Measurements from ENCODE around the gene ORC4. TPM values are rescaled to one million over a fixed set of nuclear protein-coding genes. Genes with fewer than 3 reads are reported as not detected.

The ORC4 gene
- total and polyA plus RNA-seq, 2 experiments from 2014 or later, result 44.0 to 72.6 TPM

- Histone ChIP-seq H3K4me3 (no peak overlapping the region), H3K4me1 (ENCODE audit: low read depth) (no peaks in the 10 kb centered on the region), H3K9me3 (ENCODE audit: low read depth) (no peaks in the 10 kb centered on the region), H3K27ac (peak overlapping the region; percentile 26), H3K36me3 (no peaks in the 10 kb centered on the region), H3K27me3 (no peaks in the 10 kb centered on the region)
- TF ChIP-seq, protein P1, sequence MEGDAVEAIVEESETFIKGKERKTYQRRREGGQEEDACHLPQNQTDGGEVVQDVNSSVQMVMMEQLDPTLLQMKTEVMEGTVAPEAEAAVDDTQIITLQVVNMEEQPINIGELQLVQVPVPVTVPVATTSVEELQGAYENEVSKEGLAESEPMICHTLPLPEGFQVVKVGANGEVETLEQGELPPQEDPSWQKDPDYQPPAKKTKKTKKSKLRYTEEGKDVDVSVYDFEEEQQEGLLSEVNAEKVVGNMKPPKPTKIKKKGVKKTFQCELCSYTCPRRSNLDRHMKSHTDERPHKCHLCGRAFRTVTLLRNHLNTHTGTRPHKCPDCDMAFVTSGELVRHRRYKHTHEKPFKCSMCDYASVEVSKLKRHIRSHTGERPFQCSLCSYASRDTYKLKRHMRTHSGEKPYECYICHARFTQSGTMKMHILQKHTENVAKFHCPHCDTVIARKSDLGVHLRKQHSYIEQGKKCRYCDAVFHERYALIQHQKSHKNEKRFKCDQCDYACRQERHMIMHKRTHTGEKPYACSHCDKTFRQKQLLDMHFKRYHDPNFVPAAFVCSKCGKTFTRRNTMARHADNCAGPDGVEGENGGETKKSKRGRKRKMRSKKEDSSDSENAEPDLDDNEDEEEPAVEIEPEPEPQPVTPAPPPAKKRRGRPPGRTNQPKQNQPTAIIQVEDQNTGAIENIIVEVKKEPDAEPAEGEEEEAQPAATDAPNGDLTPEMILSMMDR (IDR thresholded peaks at IDR 0.05; ENCODE audit: low read depth, low read length), result peak; percentile 74
- peak; percentile 18 to 73 for DNase-seq (ENCODE audit: low read depth in 1 of 2, low spot score in 1 of 2)
Measured at GRCh38 chr2:147989809-147990403, 30.6 kb downstream of the ORC4 start.

- H3K27me3 ChIP-seq, result no peaks in the 10 kb centered on the region
- H3K27ac ChIP-seq, result peak overlapping the region; percentile 37
- TF ChIP-seq, protein P1 (IDR thresholded peaks at IDR 0.05; ENCODE audit: low read depth, low read length), result no peak
- no peaks in the 10 kb centered on the region for H3K4me1 ChIP-seq (ENCODE audit: low read depth)
- no peak overlapping the region for H3K4me3 ChIP-seq
- H3K36me3 ChIP-seq, result no peaks in the 10 kb centered on the region
- no peaks in the 10 kb centered on the region for H3K9me3 ChIP-seq (ENCODE audit: low read depth)
- DNase-seq (ENCODE audit: low read depth in 1 of 2, low spot score in 1 of 2), result no peak
Measured at GRCh38 chr2:147989102-147989501, 31.4 kb downstream of the ORC4 start.

- Histone ChIP-seq H3K27ac (no peak overlapping the region), H3K36me3 (no peaks in the 10 kb centered on the region), H3K9me3 (ENCODE audit: low read depth) (no peaks in the 10 kb centered on the region), H3K4me3 (no peak overlapping the region), H3K27me3 (no peaks in the 10 kb centered on the region), H3K4me1 (ENCODE audit: low read depth) (no peaks in the 10 kb centered on the region)
- no peak for DNase-seq (ENCODE audit: low read depth in 1 of 2, low spot score in 1 of 2)
- TF ChIP-seq, protein P1 (IDR thresholded peaks at IDR 0.05; ENCODE audit: low read depth, low read length), result no peak
Measured at GRCh38 chr2:147980940-147981528, 39.5 kb downstream of the ORC4 start.

DNA sequence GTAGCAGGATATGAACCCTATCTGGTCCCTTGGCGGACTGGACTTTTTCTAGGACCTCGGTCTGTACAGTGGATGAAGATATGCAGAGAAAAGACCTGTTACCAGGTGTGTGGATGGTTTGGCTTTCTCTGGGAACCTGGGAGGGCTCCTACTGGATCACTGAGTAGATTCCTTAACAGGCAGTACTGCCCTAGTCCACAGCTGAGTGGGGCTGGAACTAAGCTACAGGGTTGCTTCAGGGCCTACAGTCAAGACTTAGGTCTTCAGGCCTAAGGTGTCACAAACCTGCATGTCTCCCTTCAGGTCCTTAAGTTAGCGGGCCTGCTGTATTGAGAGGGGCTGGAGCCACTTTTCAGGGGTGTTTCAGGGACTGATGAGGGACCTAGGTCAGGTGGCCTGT, 42.9 kb downstream of the ORC4 start:
- Histone ChIP-seq H3K27me3 (no peaks in the 10 kb centered on the region), H3K27ac (no peak overlapping the region), H3K4me1 (ENCODE audit: low read depth) (no peaks in the 10 kb centered on the region), H3K4me3 (no peak overlapping the region), H3K9me3 (ENCODE audit: low read depth) (no peaks in the 10 kb centered on the region), H3K36me3 (peaks cover 5% of the 10 kb centered on the region)
- TF ChIP-seq, protein P1 (IDR thresholded peaks at IDR 0.05; ENCODE audit: low read depth, low read length), result no peak
- DNase-seq (ENCODE audit: low read depth in 1 of 2, low spot score in 1 of 2), result no peak

- TF ChIP-seq, protein P1 (IDR thresholded peaks at IDR 0.05; ENCODE audit: low read depth, low read length), result no peak
- Histone ChIP-seq H3K4me3 (no peak overlapping the region), H3K27me3 (no peaks in the 10 kb centered on the region)
Measured at GRCh38 chr2:147976102-147976501, 44.4 kb downstream of the ORC4 start.

More at GRCh38 chr2:147976102-147976501, 44.4 kb downstream of the ORC4 start:
- DNase-seq (ENCODE audit: low read depth in 1 of 2, low spot score in 1 of 2), result no peak
- Histone ChIP-seq H3K4me1 (ENCODE audit: low read depth) (no peaks in the 10 kb centered on the region), H3K36me3 (peaks cover 15% of the 10 kb centered on the region), H3K9me3 (ENCODE audit: low read depth) (no peaks in the 10 kb centered on the region), H3K27ac (no peak overlapping the region)

All from cardiac muscle cell (in vitro differentiated cells and primary cell).